Measurements from ENCODE around the gene ZNF780B. TPM values are rescaled to one million over a fixed set of nuclear protein-coding genes. Genes with fewer than 3 reads are reported as not detected.
"Not testable (repeated sequence)": the region's sequence is repeated elsewhere in the genome, so short reads cannot be mapped to it uniquely, and the experiment has no call there.

ZNF780B gene
- total RNA-seq, 1 donor from 2014 or later = 15.6 TPM

DNA sequence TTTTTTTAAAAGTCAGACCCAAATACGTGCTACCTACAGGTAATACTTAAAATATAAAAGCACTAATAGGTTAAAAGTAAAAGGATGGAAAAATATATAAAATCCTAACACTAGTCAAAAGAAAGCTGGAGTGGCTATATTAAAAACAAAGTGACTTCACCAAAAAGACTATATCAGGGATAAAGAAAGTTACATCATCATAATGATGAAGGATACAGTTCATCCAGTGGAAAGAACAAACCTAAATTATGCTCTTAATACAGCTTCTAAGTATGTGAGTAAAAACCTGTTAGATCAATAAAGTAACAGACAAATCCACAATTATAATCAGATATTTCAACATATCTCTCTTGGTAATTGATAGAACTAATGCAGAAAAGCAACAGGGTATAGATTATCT, 1.1 kb upstream of the ZNF780B start:
- no peaks in the 10 kb centered on the region for H3K27me3 ChIP-seq
- no peak for DNase-seq (ENCODE audit: low spot score in 2 of 2)
- no peak overlapping the region for H3K4me3 ChIP-seq
- TF ChIP-seq, protein P1, sequence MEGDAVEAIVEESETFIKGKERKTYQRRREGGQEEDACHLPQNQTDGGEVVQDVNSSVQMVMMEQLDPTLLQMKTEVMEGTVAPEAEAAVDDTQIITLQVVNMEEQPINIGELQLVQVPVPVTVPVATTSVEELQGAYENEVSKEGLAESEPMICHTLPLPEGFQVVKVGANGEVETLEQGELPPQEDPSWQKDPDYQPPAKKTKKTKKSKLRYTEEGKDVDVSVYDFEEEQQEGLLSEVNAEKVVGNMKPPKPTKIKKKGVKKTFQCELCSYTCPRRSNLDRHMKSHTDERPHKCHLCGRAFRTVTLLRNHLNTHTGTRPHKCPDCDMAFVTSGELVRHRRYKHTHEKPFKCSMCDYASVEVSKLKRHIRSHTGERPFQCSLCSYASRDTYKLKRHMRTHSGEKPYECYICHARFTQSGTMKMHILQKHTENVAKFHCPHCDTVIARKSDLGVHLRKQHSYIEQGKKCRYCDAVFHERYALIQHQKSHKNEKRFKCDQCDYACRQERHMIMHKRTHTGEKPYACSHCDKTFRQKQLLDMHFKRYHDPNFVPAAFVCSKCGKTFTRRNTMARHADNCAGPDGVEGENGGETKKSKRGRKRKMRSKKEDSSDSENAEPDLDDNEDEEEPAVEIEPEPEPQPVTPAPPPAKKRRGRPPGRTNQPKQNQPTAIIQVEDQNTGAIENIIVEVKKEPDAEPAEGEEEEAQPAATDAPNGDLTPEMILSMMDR (IDR thresholded peaks at IDR 0.05) = no peak
- intact Hi-C loops (cut with DNase I) = no loop called here
- peaks cover 0 to 29% of the 10 kb centered on the region in 2 donors for H3K9me3 ChIP-seq
- H3K36me3 ChIP-seq = peaks cover 0 to 1% of the 10 kb centered on the region in 2 donors
- no peak overlapping the region for H3K27ac ChIP-seq
- peaks cover 0 to 2% of the 10 kb centered on the region in 2 donors for H3K4me1 ChIP-seq

DNA sequence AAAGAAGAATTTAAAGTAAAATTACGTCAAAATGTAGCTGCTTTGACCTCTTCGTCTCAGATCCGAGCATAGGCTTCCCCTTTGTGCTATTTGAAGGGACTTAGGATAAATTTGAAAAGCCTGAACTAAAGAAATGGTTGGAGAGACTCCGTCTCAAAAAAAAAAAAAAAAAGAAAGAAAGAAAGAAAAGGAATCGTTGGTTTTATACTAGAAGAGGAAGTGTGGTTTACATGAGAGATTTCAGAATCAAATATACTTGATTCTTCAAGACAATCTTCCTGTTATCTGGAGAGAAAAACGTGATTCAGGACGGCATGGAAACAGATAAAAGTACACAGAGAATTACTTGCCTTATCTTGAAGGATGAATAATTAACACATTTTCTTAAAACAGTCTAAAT, 474 bp upstream of the ZNF780B start:
- H3K27ac ChIP-seq = peak overlapping the region; percentile 29 to 61
- H3K4me3 ChIP-seq = peak overlapping the region; percentile 69 to 73
- peaks cover 0 to 2% of the 10 kb centered on the region in 2 donors for H3K4me1 ChIP-seq

DNA sequence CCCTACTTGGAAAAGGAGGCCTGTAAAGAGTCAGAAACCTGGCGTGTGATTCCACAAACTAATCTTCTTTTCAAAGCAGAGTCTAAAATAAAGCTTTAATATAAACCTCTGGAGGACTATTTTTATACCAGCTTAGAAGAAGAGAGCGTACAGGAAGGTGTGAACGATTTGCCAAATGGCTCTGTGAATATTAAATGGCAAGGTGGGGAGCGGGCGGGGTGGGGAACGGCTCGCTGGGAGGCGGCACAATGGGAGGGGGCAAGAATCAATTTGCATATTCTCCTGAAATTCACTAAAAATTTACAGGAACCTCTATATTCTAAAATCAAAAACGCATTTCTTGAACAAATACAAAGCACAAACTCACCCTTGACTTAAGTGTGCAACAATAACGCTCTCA, 982 bp downstream of the ZNF780B start:
- no peaks in the 10 kb centered on the region for H3K27me3 ChIP-seq
- intact Hi-C loops (cut with DNase I) = no loop called here
- no peak overlapping the region for H3K27ac ChIP-seq

More for the DNA sequence above, 474 bp upstream of the ZNF780B start:
- DNase-seq (ENCODE audit: low spot score in 2 of 2) = no peak
- Histone ChIP-seq H3K36me3 (peaks cover 0 to 3% of the 10 kb centered on the region in 2 donors), H3K27me3 (no peaks in the 10 kb centered on the region), H3K9me3 (peaks cover 0 to 36% of the 10 kb centered on the region in 2 donors)
- intact Hi-C loops (cut with DNase I) = no loop called here
- TF ChIP-seq, protein P1 (IDR thresholded peaks at IDR 0.05) = no peak

DNA sequence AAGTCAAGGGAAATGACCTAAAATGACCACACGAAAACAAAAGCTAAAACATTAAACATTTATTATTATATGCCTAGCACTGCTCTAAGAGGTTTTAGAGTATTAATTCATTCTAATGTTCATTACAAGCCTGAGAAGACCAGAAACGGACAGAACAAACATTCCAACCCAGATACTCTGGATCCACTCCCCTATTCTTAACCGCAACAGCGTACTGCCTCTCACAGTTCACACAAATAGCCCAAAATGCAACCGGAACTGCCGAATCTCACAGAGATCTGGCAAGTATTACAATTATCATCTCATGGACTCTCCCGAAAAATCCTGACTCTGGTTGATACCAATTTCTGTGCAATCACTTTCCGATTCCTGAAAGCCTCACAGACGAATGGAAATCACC, 1.4 kb downstream of the ZNF780B start:
- intact Hi-C loops (cut with DNase I) = no loop called here
- Histone ChIP-seq H3K36me3 (peaks cover 6 to 14% of the 10 kb centered on the region in 2 donors), H3K4me3 (peak overlapping the region; percentile 69 to 73), H3K27ac (no peak overlapping the region), H3K4me1 (peaks cover 0 to 2% of the 10 kb centered on the region in 2 donors), H3K27me3 (no peaks in the 10 kb centered on the region), H3K9me3 (peaks cover 0 to 41% of the 10 kb centered on the region in 2 donors)
- DNase-seq (ENCODE audit: low spot score in 2 of 2) = no peak
- TF ChIP-seq, protein P1 (IDR thresholded peaks at IDR 0.05) = no peak

More for the DNA sequence above, 982 bp downstream of the ZNF780B start:
- peaks cover 0 to 41% of the 10 kb centered on the region in 2 donors for H3K9me3 ChIP-seq
- no peak for DNase-seq (ENCODE audit: low spot score in 2 of 2)
- peak overlapping the region; percentile 69 to 73 for H3K4me3 ChIP-seq
- peaks cover 3 to 10% of the 10 kb centered on the region in 2 donors for H3K36me3 ChIP-seq
- H3K4me1 ChIP-seq = peaks cover 0 to 2% of the 10 kb centered on the region in 2 donors
- TF ChIP-seq, protein P1 (IDR thresholded peaks at IDR 0.05) = no peak

DNA sequence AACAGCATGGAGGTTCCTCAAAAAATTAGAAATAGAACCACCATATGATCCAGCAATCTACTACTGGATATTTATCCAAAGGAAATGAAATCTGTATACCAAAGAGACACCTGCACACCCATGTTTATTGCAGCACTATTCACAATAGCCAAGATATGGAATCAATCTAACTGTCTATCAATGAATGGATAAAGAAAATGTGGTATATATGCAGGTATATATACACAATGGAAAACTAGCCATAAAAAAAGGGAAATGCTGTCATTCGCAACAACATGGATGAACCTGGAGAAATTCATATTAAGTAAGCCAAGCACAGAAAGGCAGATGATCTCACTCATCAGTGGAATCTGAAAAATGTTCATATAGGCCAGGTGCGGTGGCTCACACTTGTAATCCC, 2.5 kb downstream of the ZNF780B start:
- Histone ChIP-seq H3K9me3 (peaks cover 0 to 41% of the 10 kb centered on the region in 2 donors), H3K27ac (no peak overlapping the region), H3K36me3 (peaks cover 18 to 25% of the 10 kb centered on the region in 2 donors), H3K4me3 (no peak overlapping the region), H3K4me1 (peaks cover 0 to 2% of the 10 kb centered on the region in 2 donors), H3K27me3 (no peaks in the 10 kb centered on the region)
- TF ChIP-seq, protein P1 (IDR thresholded peaks at IDR 0.05) = no peak
- no peak for DNase-seq (ENCODE audit: low spot score in 2 of 2)
- intact Hi-C loops (cut with DNase I) = no loop called here

DNA sequence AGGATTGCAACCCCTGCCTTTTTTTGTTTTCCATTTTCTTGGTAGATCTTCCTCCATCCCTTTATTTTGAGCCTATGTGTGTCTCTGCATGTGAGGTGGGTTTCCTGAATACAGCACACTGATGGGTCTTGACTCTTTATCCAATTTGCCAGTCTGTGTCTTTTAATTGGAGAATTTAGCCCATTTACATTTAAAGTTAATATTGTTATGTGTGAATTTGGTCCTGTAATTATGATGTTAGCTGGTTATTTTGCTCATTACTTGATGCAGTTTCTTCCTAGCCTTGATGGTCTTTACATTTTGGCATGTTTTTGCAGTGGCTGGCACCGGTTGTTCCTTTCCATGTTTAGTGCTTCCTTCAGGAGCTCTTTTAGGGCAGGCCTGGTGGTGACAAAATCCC, 14.3 kb downstream of the ZNF780B start:
- peaks cover 37% of the 10 kb centered on the region in 2 donors for H3K36me3 ChIP-seq
- intact Hi-C loops (cut with DNase I); DNase-seq (ENCODE audit: low spot score in 2 of 2); H3K27ac ChIP-seq; H3K4me3 ChIP-seq; H3K4me1 ChIP-seq; H3K27me3 ChIP-seq: not testable (repeated sequence)
- peaks cover 44 to 60% of the 10 kb centered on the region in 2 donors for H3K9me3 ChIP-seq

DNA sequence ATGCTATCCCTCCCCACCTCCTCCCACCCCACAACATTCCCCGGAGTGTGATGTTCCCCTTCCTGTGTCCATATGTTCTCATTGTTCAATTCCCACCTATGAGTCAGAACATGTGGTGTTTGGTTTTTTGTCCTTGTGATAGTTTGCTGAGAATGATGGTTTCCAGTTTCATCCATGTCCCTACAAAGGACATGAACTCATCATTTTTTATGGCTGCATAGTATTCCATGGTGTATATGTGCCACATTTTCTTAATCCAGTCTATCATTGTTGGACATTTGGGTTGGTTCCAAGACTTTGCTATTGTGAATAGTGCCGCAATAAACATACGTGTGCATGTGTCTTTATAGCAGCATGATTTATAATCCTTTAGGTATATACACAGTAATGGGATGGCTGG, 18.0 kb downstream of the ZNF780B start:
- H3K4me3 ChIP-seq; DNase-seq (ENCODE audit: low spot score in 2 of 2); intact Hi-C loops (cut with DNase I); H3K27ac ChIP-seq; H3K27me3 ChIP-seq; H3K4me1 ChIP-seq: not testable (repeated sequence)
- H3K9me3 ChIP-seq = peaks cover 51 to 60% of the 10 kb centered on the region in 2 donors
- H3K36me3 ChIP-seq = peaks cover 5 to 11% of the 10 kb centered on the region in 2 donors

All from ascending aorta (tissue), 2 donors.